HG02588 (cell line): ENCODE results near the gene KRTAP4-8.
"Not testable (repeated sequence)": the region's sequence is repeated elsewhere in the genome, so short reads cannot be mapped to it uniquely, and the experiment has no call there.

Experiments used
- ATAC-seq: cut with Tn5 transposase; IDR thresholded peaks from one replicate; pipeline ENCODE4 v1.9.1; 2021; ENCODE audit warnings: mild to moderate bottlenecking, moderate library complexity; ENCODE audit not compliant: unreplicated experiment

KRTAP4-8 gene

DNA sequence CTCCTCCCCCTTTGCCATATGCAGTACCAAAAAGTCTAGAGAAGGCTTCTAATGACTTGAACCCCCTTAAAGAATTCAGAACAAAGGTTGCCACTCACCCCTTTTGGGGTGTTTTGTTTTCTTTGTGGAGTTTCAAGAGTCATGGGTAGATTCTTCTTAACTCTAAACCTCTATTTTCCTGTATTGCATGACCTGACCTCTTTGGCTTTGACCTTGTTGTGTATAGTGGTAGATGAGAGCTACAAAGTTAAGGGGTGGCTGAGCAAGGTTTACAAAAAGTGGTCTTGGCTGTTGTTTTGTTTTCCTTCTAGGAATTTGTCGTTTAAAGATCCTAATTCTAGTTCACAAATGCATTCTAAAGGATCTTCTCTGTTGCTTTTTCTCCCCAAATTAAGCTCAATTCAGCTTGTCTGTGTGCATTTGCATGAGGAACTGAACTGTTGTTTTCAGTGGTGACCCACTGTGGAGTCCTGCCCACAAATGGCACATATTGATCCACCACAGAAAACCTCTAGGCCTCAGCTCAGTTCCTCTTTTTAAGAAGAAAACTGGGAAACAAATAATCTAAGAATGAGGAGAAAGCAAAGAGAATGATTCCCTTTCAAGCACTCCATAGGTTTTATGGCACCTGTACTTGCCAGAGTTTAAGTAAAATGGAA lies 10.9 kb upstream of the KRTAP4-8 start:
- ATAC-seq, result not testable (repeated sequence)

GRCh38 chr17:41107941-41108450 lies 10.1 kb upstream of the KRTAP4-8 start:
- ATAC-seq, result no peak

DNA sequence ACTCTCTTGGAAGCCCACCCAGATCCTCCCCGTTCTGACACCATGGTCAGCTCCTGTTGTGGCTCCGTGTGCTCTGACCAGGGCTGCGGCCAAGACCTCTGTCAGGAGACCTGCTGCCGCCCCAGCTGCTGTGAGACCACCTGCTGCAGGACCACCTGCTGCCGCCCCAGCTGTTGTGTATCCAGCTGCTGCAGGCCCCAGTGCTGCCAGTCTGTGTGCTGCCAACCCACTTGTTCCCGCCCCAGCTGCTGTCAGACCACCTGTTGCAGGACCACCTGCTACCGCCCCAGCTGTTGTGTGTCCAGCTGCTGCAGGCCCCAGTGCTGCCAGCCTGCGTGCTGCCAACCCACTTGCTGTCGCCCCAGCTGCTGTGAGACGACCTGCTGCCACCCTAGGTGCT lies 7.4 kb upstream of the KRTAP4-8 start, which contains the start of gene KRTAP4-9:
KRTAP4-9 (plus strand) TSS at position 43 of the 400 bp plus-strand sequence; CDS start at position 43, 0 bp downstream.
- ATAC-seq, result not testable (repeated sequence)

DNA sequence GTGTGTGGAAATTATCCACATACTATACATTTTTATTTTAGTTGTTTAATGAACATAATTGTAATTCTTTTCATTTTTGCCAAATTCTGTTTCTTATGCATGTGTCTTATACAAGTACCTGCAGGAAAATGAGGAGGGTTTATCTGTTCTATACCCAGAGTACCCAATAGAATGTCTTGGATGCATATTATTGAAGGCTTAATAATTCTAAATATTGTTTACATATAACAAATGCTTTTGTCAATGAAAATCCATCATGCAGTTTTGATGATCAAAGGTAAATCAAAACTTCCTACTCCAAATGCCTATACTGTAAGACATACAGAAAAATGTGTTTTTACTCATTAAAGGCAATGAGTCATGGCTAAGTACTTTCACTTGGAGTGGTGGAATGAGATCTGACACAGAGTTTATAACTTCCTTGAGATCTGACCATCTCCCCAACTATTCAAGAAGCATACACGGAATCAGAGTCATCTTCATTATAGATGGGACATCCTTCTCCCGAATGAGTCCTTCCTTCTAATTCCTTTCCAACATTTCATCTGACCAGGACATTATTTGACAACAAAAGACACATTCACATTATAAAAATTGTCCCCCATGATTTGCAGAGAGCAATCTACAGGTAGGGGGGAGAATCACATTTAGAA lies 6.6 kb upstream of the KRTAP4-8 start:
- ATAC-seq, result not testable (repeated sequence)

- no peak for ATAC-seq
Observed at GRCh38 chr17:41103896-41104295, 6.0 kb upstream of the KRTAP4-8 start.

GRCh38 chr17:41101586-41102259 lies 3.8 kb upstream of the KRTAP4-8 start, which contains the start of gene KRTAP4-16:
Gene KRTAP4-16, minus strand, starts transcription at chr17:41102209. Its CDS starts 0 bp downstream, at chr17:41102209.
- no peak for ATAC-seq

DNA sequence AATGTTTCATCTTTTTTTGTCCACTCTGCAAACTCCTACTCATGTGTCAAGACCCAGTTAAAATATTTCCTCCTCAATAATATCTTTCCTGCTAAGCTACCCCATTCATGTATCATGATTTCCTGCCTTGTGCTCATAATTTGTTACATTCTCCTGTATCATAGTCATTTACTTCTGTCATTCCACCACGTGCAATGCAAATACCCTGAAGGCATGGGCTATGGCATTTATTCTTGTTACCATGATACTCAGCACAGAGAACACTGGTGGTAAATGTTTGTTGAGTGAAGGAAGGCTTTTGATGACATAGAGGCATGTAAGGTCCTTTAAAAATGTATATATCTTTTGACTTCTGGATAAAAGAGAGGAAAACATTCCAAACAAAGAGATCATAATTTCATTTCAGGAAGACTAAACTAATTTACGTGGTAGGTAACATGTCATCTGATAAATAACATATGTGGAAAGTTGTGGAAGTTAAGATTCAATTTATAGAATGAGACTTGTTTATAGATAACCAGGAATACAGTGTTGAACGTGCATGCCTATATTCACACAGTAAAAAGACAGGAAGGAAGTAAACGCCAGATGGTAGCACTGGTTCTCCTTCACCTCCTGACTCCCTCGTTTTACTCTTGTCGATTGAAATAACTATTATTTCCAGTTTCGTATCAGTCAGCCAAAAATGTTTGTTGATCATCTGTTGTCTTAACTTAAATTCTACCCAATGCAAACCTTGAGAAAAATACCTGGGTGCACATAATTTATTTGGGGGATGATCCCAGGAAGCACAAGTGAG lies 1.9 kb upstream of the KRTAP4-8 start:
- ATAC-seq, result not testable (repeated sequence)

DNA sequence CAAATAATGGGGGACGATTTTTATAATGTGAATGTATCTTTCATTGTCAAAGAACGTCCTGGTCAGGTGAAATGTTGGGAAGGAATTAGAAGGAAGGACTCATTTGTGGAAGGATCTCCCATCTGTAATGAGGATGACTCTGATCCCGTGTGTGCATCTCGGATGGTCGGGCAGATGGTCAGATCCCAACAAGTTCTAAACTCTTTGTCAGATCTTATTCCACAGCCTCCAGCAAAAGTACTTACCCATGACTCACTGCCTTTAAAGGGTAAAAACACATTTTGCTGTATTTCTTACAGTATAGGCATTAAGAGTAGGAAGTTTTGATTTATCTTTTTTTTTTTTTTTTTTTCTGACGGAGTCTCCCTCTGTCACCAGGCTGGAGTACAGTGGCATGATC lies 539 bp upstream of the KRTAP4-8 start:
- ATAC-seq, result no peak

DNA sequence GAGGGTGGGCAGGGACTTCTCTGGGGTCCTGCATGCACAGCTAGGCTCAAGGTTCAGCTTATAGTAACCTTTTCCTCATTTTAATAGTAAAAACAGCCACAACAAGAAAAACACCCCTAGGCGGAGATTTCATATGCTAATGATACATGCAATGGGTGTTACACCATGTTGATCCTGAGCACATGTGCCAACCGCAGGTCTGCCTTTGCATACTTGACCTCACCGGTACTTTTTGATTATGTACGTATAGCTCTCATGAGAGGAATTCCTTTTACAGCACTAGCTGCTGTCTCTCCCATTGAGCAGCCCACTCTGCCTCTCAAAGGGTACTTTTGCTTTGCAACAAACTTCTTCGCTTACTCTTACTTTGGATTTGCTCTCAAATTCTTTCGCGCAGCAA lies 1.9 kb downstream of the KRTAP4-8 start:
- ATAC-seq, result no peak

- not testable (repeated sequence) for ATAC-seq
Observed at GRCh38 chr17:41088760-41089352, 9.1 kb downstream of the KRTAP4-8 start.

GRCh38 chr17:41084100-41084856 lies 13.7 kb downstream of the KRTAP4-8 start, which contains the start of gene KRTAP4-7:
Gene KRTAP4-7, plus strand, starts transcription at chr17:41084150. Its CDS starts 57 bp downstream, at chr17:41084207.
- not testable (repeated sequence) for ATAC-seq

GRCh38 chr17:41083427-41083826 lies 14.5 kb downstream of the KRTAP4-8 start:
- ATAC-seq, result not testable (repeated sequence)

DNA sequence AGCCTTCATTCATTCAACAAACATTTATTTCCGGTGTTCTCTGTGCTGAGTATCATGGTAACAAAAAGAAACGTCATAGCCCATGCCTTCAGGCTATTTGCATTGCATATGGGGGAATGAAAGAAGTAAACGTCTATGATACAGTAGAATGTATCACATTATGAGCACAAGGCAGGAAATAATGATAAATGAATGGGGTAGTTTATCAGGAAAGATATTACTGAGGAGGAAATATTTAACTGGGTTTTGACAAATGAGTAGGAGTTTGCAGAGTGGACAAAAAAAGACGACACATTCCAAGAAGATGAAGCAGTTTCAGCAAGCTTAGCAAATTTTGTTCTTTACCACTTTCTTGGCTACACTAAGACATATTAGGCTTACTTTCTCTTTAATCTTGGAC lies 15.3 kb downstream of the KRTAP4-8 start:
- ATAC-seq, result no peak

- ATAC-seq, result no peak
Observed at GRCh38 chr17:41076788-41077187, 21.2 kb downstream of the KRTAP4-8 start.

GRCh38 chr17:41073676-41074075 lies 24.3 kb downstream of the KRTAP4-8 start:
- no peak for ATAC-seq

- no peak for ATAC-seq
Observed at GRCh38 chr17:41071606-41072360, 26.2 kb downstream of the KRTAP4-8 start.

DNA sequence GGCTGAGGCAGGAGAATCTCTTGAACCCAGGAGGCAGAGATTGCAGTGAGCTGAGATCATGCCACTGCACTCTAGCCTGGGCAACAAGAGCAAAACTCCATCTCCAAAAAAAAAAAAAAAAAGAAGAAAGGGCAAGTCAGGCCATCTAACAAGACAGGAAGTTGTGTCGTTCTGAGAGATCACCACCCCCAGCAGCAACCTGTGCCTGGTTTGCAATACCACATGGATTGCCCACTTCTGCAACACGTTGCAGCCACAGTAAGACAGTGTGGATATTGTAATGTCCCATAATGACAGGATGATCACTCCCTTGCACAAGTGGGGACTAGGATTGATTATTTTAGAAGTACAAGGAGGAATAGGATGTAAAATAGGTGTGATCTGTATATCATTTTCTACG lies 28.9 kb downstream of the KRTAP4-8 start:
- no peak for ATAC-seq

GRCh38 chr17:41067281-41067680 lies 30.7 kb downstream of the KRTAP4-8 start:
- no peak for ATAC-seq
